Esophagus muscularis mucosa (tissue), 4 donors: ENCODE data around the gene NOTCH4.

Experiments used
- CTCF ChIP-seq, 3 experiments: fragments of 200-600 bp in 2 of 3; fragments of 450-650 bp in 1 of 3; sonication (generic) in 2 of 3; IDR thresholded peaks; one replicate each; pipeline ENCODE4 v1.5.1; 2017 to 2019; ENCODE audit warnings: antibody characterized with exemption in 3 of 3, mild to moderate bottlenecking in 2 of 3, moderate library complexity in 1 of 3
- EP300 ChIP-seq: sonication (generic); formaldehyde crosslinking; IDR thresholded peaks from one replicate; pipeline ENCODE4 v1.6.1; 2017; ENCODE audit warnings: antibody characterized with exemption
- POLR2A ChIP-seq: fragments of 450-650 bp; IDR thresholded peaks from one replicate; pipeline ENCODE4 v1.6.1; 2017; ENCODE audit warnings: antibody characterized with exemption, moderate library complexity, mild to moderate bottlenecking, low read depth
- POLR2AphosphoS5 ChIP-seq, 2 donors: sonication (generic); formaldehyde crosslinking; IDR thresholded peaks; one replicate each; pipeline ENCODE4 v1.6.1; 2017; ENCODE audit warnings: antibody characterized with exemption in 2 of 2

- no peak for TF ChIP-seq CTCF (IDR thresholded peaks at IDR 0.05)
- TF ChIP-seq POLR2AphosphoS5 (IDR thresholded peaks at IDR 0.05), result no peak
- TF ChIP-seq POLR2A, result no peak
- TF ChIP-seq EP300, result no peak
Measured at GRCh38 chr6:32216998-32217397, 6.9 kb downstream of the NOTCH4 start.
